ENCODE data around the gene ZFP30.

The ZFP30 gene

GRCh38 chr19:37655689-37656371, 565 bp upstream of the ZFP30 start (continued):
- TF ChIP-seq ZNF76 (tag by site-specific recombination; IDR thresholded peaks at IDR 0.05; ENCODE audit: borderline replicate concordance, low read depth) (peak; percentile 87), ZNF23 (tag by site-specific recombination; IDR thresholded peaks at IDR 0.05; ENCODE audit: borderline replicate concordance) (no peak; the same call in 1 of the 2 replicates), ZNF416 (tag by site-specific recombination; IDR thresholded peaks at IDR 0.05) (peak; percentile 95), ZNF488 (tag by site-specific recombination; IDR thresholded peaks at IDR 0.05) (0 out of 2 replicates have a peak, but pooled peaks have one; percentile 64), WT1 (tag by site-specific recombination; IDR thresholded peaks at IDR 0.05) (peak; percentile 88), ZNF248 (tag by site-specific recombination; IDR thresholded peaks at IDR 0.05) (no peak), ZNF433 (tag by site-specific recombination; IDR thresholded peaks at IDR 0.05; ENCODE audit: low read depth) (no peak), GLIS2 (tag by site-specific recombination; IDR thresholded peaks at IDR 0.05) (peak; percentile 100), ZNF148 (tag by site-specific recombination; IDR thresholded peaks at IDR 0.05; ENCODE audit: borderline replicate concordance) (no peak; the same call in 1 of the 2 replicates), ZNF561 (tag by site-specific recombination; IDR thresholded peaks at IDR 0.05; ENCODE audit: borderline replicate concordance) (peak; percentile 19; the same call in 1 of the 2 replicates), ZNF18 (tag by site-specific recombination; IDR thresholded peaks at IDR 0.05) (0 out of 2 replicates have a peak, but pooled peaks have one; percentile 41), ZNF548 (tag by site-specific recombination; IDR thresholded peaks at IDR 0.05) (peak; percentile 67; the same call in 1 of the 2 replicates), ZNF501 (tag by site-specific recombination; IDR thresholded peaks at IDR 0.05) (peak; percentile 99), ZNF341 (tag by site-specific recombination; IDR thresholded peaks at IDR 0.05; ENCODE audit: low read depth) (0 out of 2 replicates have a peak, but pooled peaks have one; percentile 0), PRDM1 (tag by site-specific recombination; IDR thresholded peaks at IDR 0.05) (no peak), ZNF169 (tag by site-specific recombination; IDR thresholded peaks at IDR 0.05) (peak; percentile 87), ZIC2 (tag by site-specific recombination; IDR thresholded peaks at IDR 0.05) (peak; percentile 79), ZNF121 (tag by site-specific recombination; IDR thresholded peaks at IDR 0.05) (peak; percentile 84), ATF2 (tag by site-specific recombination; IDR thresholded peaks at IDR 0.05; ENCODE audit: low read depth) (peak; percentile 60; the same call in 1 of the 2 replicates), ZNF664 (tag by site-specific recombination; IDR thresholded peaks at IDR 0.05) (peak; percentile 5; the same call in 1 of the 2 replicates), ZNF558 (tag by site-specific recombination; IDR thresholded peaks at IDR 0.05) (no peak), ZNF362 (tag by site-specific recombination; IDR thresholded peaks at IDR 0.05) (no peak; the same call in 1 of the 2 replicates), GLI4 (tag by site-specific recombination; IDR thresholded peaks at IDR 0.05) (no peak), ZNF670 (tag by site-specific recombination; IDR thresholded peaks at IDR 0.05; ENCODE audit: low read depth) (no peak), ZNF423 (tag by site-specific recombination; IDR thresholded peaks at IDR 0.05) (peak; percentile 51; the same call in 1 of the 2 replicates), OSR2 (tag by site-specific recombination; IDR thresholded peaks at IDR 0.05) (peak; percentile 56), ZFP3 (tag by site-specific recombination; IDR thresholded peaks at IDR 0.05; ENCODE audit: low read depth) (no peak), ZNF19 (tag by site-specific recombination; IDR thresholded peaks at IDR 0.05; ENCODE audit: low read depth) (peak; percentile 87; the same call in 1 of the 2 replicates), ZNF302 (tag by site-specific recombination; IDR thresholded peaks at IDR 0.05; ENCODE audit: low read depth) (peak; percentile 86; the same call in 1 of the 2 replicates), ZNF580 (tag by site-specific recombination; IDR thresholded peaks at IDR 0.05) (peak; percentile 98), ZNF521 (tag by site-specific recombination; IDR thresholded peaks at IDR 0.05) (no peak), ZEB2 (tag by site-specific recombination; IDR thresholded peaks at IDR 0.05) (peak; percentile 100), ZNF837 (tag by site-specific recombination; IDR thresholded peaks at IDR 0.05) (peak; percentile 98)

Measured in HEK293 (cell line).